Activated CD8-positive, alpha-beta memory T cell treated with anti-CD3 and anti-CD28 coated beads, Interleukin-2, amount 10 ng/mL, durations not matched to agents 7 days and 5 days (primary cell): ENCODE measurements around the gene CEACAM4. TPM values are rescaled to one million over a fixed set of nuclear protein-coding genes. Genes with fewer than 3 reads are reported as not detected.

Source experiments
- ATAC-seq: fragments of 150-1000 bp; cut with Tn5 transposase; one replicate; pipeline ENCODE4 v1.10.0; 2021; ENCODE audit warnings: moderate library complexity
- CTCF ChIA-PET: fragments of 350-600 bp; sonication (Branson Sonifier 250); formaldehyde crosslinking; loops from one replicate; lab custom pipeline; 2021; ENCODE audit warnings: antibody characterized with exemption; lab: Charles Lee
- DNase-seq: peaks from one replicate; pipeline ENCODE4 v3.0.0-alpha.2; 2020
- H3K27ac Mint-ChIP-seq: one replicate; pipeline ENCODE4 v1.8.0; 2021; ENCODE audit warnings: mild to moderate bottlenecking, mixed read lengths
- H3K27me3 Mint-ChIP-seq: one replicate; pipeline ENCODE4 v1.8.0; 2021; ENCODE audit warnings: mixed read lengths
- H3K36me3 Mint-ChIP-seq: one replicate; pipeline ENCODE4 v1.8.0; 2021; ENCODE audit warnings: mild to moderate bottlenecking, mixed read lengths
- H3K4me1 Mint-ChIP-seq: one replicate; pipeline ENCODE4 v1.8.0; 2021; ENCODE audit warnings: mixed read lengths
- H3K4me3 Mint-ChIP-seq: one replicate; pipeline ENCODE4 v1.8.0; 2021; ENCODE audit warnings: mild to moderate bottlenecking, moderate library complexity, mixed read lengths
- H3K9me3 Mint-ChIP-seq: one replicate; pipeline ENCODE4 v1.8.0; 2022; ENCODE audit warnings: low read depth, mixed read lengths
- total RNA-seq, 2 experiments: library from RNA; stranded (reverse); gene quantifications; one replicate each; pipeline ENCODE4 v1.2.3, GENCODE V29; 2021

The CEACAM4 gene
- total RNA-seq, 2 experiments from 2014 or later, result not detected

DNA sequence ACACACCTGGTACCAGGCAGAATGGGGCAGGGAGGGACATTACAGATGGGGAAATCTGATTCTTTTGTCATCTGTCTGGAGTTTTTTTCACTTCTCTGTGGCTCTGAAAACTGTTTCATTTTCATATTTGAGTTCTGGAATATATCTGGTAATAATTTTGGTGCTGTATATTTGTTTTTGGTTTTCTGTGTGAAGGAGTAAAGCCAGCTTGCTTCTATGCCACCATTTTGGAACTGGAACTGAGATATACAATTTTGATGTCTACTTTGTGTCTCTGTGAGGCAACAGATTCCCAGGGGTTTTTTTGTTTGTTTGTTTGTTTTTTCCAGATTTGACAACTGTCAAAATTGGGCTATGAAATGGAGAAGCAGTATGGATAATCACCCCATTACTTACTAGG lies 16.1 kb downstream of the CEACAM4 start:
- no peaks in the 10 kb centered on the region for H3K9me3 Mint-ChIP-seq
- no peak for DNase-seq

DNA sequence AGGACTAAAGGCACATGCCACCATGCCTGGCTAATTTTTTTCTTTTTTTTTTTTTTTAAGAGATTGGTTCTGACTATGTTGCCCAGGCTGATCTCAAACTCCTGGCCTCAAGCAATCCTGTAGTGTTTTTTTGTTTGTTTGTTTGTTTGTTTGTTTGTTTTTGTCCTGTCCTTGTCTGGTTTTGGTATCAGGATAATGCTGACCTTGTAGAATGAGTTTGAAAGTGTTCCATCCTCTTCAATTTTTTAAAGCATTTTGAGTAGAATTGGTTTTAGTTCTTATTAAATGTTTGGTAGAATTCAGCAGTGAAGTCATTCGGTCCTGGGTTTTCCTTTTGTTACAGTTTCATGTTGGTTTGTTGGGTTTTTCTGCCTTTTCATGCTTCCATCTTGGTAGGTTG lies 19.2 kb downstream of the CEACAM4 start:
- Mint-ChIP-seq H3K4me3 (no peak overlapping the region), H3K36me3 (no peaks in the 10 kb centered on the region), H3K27me3 (peaks cover 57% of the 10 kb centered on the region), H3K4me1 (no peaks in the 10 kb centered on the region), H3K9me3 (no peaks in the 10 kb centered on the region), H3K27ac (no peak overlapping the region)
- DNase-seq (no peak), ATAC-seq (no peak)
- CTCF ChIA-PET, result interaction anchor here (3.0 kb wide), 1 partner anchor 10 kb away, joined by 7 read pairs; no protein-coding TSS in a partner anchor

More for the DNA sequence above, 16.1 kb downstream of the CEACAM4 start:
- H3K27ac Mint-ChIP-seq, result no peak overlapping the region
- H3K36me3 Mint-ChIP-seq, result no peaks in the 10 kb centered on the region
- H3K4me3 Mint-ChIP-seq, result no peak overlapping the region
- no peaks in the 10 kb centered on the region for H3K4me1 Mint-ChIP-seq
- ATAC-seq, result no peak
- CTCF ChIA-PET, result no interaction called here
- peaks cover 43% of the 10 kb centered on the region for H3K27me3 Mint-ChIP-seq

DNA sequence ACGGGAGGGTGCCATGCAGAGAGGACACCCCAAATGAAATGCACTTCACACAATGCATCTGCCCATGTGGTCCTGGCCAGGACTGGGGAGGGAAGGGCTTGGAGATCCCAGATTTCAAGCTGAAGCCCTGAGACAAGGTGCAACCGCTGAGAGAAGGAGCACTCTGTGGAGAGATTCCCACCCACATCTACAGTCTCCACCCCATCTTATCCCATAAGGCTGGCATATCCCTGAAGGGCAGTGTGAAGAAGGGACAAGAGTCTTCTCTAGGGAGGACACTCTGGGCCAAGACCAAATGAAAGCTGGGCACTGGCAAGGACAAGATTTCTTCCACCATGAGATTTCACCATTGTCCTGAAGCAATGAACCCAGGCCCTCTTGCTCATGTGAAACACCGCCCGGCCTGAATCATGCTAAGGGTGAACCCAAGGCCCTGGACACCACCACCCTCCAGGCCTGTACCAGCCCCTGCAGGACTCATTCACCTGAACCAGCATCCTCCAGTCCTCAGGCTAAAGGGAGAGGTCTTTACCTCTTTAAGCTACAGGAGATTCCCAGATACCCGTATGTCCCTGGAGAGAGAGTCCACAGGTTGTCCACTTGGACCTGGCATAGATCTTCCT lies 20.5 kb downstream of the CEACAM4 start:
- no peak for ATAC-seq

DNA sequence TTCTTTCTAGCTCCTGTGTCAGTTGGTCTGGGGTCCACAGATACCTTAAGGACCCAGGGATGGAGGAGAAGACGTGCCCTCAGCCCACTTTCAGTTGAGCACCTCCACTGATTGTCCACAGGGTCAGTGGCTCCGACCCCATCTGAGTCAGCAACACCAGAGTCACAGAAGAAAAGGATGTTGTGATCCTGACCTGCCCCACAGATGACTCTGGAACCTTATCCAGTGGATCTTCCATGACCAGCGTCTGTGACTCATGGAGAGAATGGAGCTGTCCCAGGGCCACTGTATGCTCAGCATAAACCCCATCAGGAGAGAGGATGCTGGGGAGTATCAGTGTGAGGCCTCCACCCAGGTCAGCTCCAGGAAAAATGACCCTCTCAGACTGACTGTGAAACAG lies 22.0 kb downstream of the CEACAM4 start:
- ATAC-seq, result no peak
- no peak overlapping the region for H3K27ac Mint-ChIP-seq
- H3K9me3 Mint-ChIP-seq, result no peaks in the 10 kb centered on the region
- H3K4me1 Mint-ChIP-seq, result no peaks in the 10 kb centered on the region
- H3K27me3 Mint-ChIP-seq, result peaks cover 50% of the 10 kb centered on the region
- H3K4me3 Mint-ChIP-seq, result no peak overlapping the region
- H3K36me3 Mint-ChIP-seq, result no peaks in the 10 kb centered on the region
- CTCF ChIA-PET, result interaction anchor here (1.2 to 1.9 kb wide), 3 partner anchors 9 to 36 kb away, joined by 3 to 5 read pairs (median 3); no protein-coding TSS in a partner anchor
- DNase-seq, result no peak

More for the DNA sequence above, 20.5 kb downstream of the CEACAM4 start:
- DNase-seq, result peak; percentile 31
- Mint-ChIP-seq H3K27me3 (peaks cover 55% of the 10 kb centered on the region), H3K27ac (no peak overlapping the region), H3K9me3 (no peaks in the 10 kb centered on the region), H3K36me3 (no peaks in the 10 kb centered on the region), H3K4me1 (no peaks in the 10 kb centered on the region), H3K4me3 (no peak overlapping the region)
- CTCF ChIA-PET, result interaction anchor here (1.1 to 1.9 kb wide), 2 partner anchors 10 to 158 kb away, joined by 3 to 5 read pairs; no protein-coding TSS in a partner anchor

DNA sequence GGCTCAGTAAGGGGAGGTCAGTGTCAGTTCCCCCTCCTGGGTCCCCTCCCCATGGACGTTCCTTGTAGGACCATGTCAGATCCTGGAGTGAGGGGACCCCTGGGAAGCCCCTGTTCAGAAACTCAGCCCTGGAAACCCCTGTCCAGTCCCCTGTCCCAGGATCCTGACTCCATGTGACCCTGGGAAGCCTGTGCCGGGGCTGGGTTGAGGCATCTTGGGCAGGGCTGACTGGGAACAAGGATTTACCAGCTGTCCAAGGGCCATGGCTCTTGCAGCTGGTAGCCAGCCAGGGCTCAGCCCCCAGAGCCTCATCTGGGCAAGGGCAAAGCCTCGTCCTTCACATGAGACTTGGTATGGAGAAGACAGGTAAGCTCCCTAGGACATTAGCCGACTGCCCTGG lies 25.1 kb downstream of the CEACAM4 start:
- no peak for ATAC-seq
- Mint-ChIP-seq H3K36me3 (no peaks in the 10 kb centered on the region), H3K27ac (no peak overlapping the region), H3K4me3 (no peak overlapping the region), H3K9me3 (no peaks in the 10 kb centered on the region), H3K4me1 (peaks cover 5% of the 10 kb centered on the region), H3K27me3 (peaks cover 43% of the 10 kb centered on the region)
- DNase-seq, result no peak
- CTCF ChIA-PET, result interaction anchor here (0.7 kb wide), 1 partner anchor 151 kb away, joined by 3 read pairs; no protein-coding TSS in a partner anchor

DNA sequence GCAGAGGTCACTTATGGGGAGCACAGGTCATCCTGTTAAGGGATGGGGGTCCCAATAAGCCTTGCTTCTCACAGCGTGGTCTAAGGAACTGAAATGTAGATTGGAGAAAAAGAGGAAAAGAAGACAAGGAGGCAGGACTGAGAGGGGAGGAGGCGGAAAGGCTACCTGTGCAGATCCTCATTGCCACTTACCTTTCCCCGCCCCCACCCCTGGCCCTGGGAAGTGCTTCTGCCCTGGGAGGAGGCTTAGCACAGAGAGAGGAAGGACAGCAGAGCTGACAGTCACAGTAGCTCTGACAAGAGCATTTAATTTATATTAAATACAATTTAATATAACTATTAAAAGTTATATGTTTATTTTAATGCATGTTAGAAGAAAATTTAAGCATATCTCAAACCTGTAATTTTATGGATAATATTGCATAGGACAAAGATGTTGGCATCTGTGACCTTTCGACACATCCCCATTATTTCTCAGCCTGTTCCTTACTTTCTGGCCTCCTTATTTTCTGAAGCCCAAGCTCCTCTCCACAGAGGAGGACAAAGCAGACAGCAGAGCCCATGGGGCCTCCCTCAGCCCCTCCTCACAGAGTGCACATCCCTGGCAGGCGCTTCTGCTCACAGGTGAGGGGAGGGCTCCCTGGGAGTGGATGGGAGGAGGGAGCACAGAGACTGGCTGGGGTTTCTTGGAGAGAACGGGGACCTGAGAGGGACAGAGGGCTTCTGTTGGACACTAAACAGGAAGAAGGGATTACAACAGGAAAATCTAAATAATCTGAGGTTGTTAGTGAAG lies 27.5 kb downstream of the CEACAM4 start:
- Mint-ChIP-seq H3K36me3 (no peaks in the 10 kb centered on the region), H3K27me3 (peaks cover 53% of the 10 kb centered on the region), H3K4me1 (peaks cover 17% of the 10 kb centered on the region), H3K27ac (no peak overlapping the region), H3K4me3 (no peak overlapping the region), H3K9me3 (no peaks in the 10 kb centered on the region)
- ATAC-seq, result no peak
- CTCF ChIA-PET, result interaction anchor here (1.3 to 4.8 kb wide), 8 partner anchors 24 to 196 kb away, joined by 3 to 39 read pairs (median 10); partner anchors contain the start of genes CEACAM21 and DMAC2
- DNase-seq, result no peak

DNA sequence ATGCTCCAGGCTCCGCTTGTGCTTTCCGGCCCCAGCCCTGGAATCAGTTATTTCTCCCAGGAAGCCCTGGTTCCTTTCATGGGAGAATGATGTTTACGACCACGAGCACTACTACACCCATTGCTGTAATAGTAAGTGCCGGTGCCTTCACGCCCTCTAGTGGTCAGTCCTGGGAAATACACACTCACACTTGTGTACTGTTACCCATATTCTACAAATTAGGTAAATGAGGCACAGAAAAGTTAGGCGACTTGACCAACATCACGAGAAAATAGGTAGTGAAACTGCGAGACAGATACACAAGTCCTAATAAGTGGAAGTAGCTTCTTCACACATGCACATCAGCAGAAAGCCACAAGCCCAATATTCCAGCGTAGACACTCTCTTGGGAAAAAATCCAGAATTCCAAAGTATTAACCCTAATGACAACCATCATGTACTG lies 29.3 kb downstream of the CEACAM4 start:
- DNase-seq (peak; percentile 87), ATAC-seq (peak; percentile 75)
- no peaks in the 10 kb centered on the region for H3K9me3 Mint-ChIP-seq
- no peaks in the 10 kb centered on the region for H3K36me3 Mint-ChIP-seq
- no peak overlapping the region for H3K27ac Mint-ChIP-seq
- H3K4me1 Mint-ChIP-seq, result peaks cover 17% of the 10 kb centered on the region
- H3K4me3 Mint-ChIP-seq, result no peak overlapping the region
- peaks cover 48% of the 10 kb centered on the region for H3K27me3 Mint-ChIP-seq
- CTCF ChIA-PET, result interaction anchor here (0.6 to 7.0 kb wide), 24 partner anchors 9 to 225 kb away, joined by 3 to 61 read pairs (median 6); partner anchors contain the start of genes CEACAM21, DMAC2 and ERICH4

DNA sequence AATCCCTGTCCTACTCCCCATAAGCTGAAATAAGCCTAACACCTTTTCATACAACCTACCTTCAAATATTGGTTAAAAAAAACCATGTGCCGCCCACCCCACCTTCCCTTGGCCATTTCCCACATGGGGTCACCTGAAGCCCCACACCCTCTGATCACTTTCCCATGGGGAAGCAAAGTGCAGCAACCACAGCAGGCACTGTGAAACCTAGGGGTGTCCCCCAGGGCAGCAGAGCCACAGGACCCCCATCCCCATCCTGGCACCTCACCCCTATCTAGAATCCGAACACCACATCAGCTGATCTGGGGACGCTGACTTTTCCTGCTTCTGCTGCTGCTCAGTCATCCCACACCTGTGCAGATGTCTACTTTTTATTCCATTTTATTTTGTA lies 31.0 kb downstream of the CEACAM4 start:
- Mint-ChIP-seq H3K27ac (no peak overlapping the region), H3K9me3 (no peaks in the 10 kb centered on the region), H3K4me1 (peaks cover 17% of the 10 kb centered on the region), H3K4me3 (no peak overlapping the region), H3K36me3 (no peaks in the 10 kb centered on the region), H3K27me3 (peaks cover 55% of the 10 kb centered on the region)
- DNase-seq (no peak), ATAC-seq (no peak)
- CTCF ChIA-PET, result interaction anchor here (0.8 to 7.0 kb wide), 15 partner anchors 10 to 156 kb away, joined by 3 to 61 read pairs (median 9); partner anchors contain the start of genes CEACAM21, DMAC2 and ERICH4

DNA sequence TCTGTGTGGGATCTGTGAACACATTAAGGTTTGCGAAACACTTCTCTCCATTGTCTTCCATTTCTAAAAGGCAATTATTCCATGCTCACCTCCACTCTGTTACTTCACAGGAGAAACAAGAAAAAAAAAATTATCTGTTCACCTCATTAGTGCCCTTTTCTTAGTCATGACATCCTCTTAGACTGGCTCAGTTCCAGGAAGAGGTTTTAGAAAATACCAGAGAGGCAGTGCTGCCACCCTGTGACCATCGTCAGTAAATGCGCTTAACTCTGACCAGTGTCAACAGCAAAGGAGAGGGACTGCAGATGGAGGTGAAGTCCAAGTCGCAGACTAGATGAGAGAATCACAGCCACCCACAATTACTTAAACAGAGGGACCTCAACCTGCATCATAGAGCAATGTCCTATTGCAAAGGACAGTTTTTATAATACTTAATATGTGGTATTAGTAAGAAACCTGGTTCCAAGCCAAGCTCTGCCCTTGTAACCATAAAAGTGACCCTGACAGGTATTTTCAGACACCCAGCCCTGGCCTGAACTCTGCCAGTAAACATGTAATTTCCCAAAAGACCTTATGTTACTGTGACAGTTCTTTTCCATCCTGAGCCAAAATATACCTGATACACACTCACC lies 31.5 kb downstream of the CEACAM4 start:
- Mint-ChIP-seq H3K4me3 (no peak overlapping the region), H3K4me1 (peaks cover 17% of the 10 kb centered on the region), H3K9me3 (no peaks in the 10 kb centered on the region), H3K36me3 (no peaks in the 10 kb centered on the region), H3K27ac (no peak overlapping the region), H3K27me3 (peaks cover 54% of the 10 kb centered on the region)
- CTCF ChIA-PET, result interaction anchor here (0.8 to 7.0 kb wide), 15 partner anchors 10 to 153 kb away, joined by 3 to 61 read pairs (median 8); partner anchors contain the start of genes CEACAM21 and ERICH4
- peak; percentile 86 for DNase-seq
- peak; percentile 96 for ATAC-seq

DNA sequence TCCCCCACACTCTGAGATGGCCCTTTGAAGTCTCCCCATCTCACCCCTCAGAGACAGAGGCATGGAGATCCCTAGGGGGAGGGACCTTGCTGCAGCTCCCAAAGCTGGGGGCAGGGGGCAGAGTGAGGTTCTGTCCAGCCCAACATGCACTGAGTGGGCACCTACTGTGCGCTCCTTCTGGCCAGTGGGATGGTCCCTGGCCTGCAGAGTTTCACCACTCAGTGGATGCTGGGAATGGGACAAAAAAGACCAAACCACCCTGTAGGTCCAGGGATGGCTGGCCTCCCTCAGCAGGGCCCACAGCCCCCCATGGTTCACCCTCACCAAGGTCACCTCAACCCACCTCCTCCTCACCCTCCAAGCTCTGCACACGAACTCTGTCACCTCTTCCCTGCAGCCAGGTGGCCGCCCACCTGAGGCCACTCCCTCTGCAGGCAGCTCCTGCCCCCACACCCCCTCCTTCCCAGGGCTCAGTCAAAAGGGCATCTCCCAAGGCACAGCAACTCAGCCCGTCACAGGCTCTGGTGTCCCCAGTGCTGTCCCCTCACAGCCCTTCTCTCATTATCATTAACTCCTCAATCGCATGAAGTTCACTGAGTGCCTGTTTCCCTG lies 34.8 kb downstream of the CEACAM4 start:
- Mint-ChIP-seq H3K4me1 (peaks cover 13% of the 10 kb centered on the region), H3K36me3 (no peaks in the 10 kb centered on the region), H3K27me3 (peaks cover 34% of the 10 kb centered on the region), H3K4me3 (no peak overlapping the region), H3K27ac (no peak overlapping the region), H3K9me3 (no peaks in the 10 kb centered on the region)
- DNase-seq (peak; percentile 37), ATAC-seq (no peak)
- CTCF ChIA-PET, result interaction anchor here (0.5 to 7.0 kb wide), 4 partner anchors 11 to 143 kb away, joined by 3 to 61 read pairs (median 30); no protein-coding TSS in a partner anchor

DNA sequence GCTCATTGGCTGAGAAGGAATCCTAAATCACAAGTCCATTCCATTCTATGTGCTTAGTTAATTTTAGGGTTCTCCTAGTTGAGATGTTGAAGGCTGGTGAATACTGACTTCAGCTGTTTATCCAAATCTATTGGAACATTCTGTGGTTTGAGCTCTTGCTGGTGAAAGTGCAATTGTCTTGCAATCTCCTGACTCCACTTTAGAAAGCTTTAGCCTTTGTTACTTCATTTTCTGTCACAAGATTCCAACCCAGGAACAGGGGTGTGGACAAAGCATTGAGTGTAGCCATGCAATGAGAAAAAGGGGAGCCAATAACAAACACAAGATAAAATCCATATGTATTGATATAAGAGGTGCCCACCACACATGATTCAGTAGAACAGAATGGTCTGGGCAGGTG lies 35.9 kb downstream of the CEACAM4 start:
- H3K9me3 Mint-ChIP-seq, result no peaks in the 10 kb centered on the region
- H3K36me3 Mint-ChIP-seq, result no peaks in the 10 kb centered on the region
- CTCF ChIA-PET, result interaction anchor here (0.9 to 1.4 kb wide), 3 partner anchors 20 to 141 kb away, joined by 3 to 7 read pairs (median 3); no protein-coding TSS in a partner anchor
- ATAC-seq, result no peak
- peaks cover 25% of the 10 kb centered on the region for H3K27me3 Mint-ChIP-seq
- no peak overlapping the region for H3K4me3 Mint-ChIP-seq
- no peak overlapping the region for H3K27ac Mint-ChIP-seq
- H3K4me1 Mint-ChIP-seq, result peaks cover 11% of the 10 kb centered on the region
- no peak for DNase-seq

DNA sequence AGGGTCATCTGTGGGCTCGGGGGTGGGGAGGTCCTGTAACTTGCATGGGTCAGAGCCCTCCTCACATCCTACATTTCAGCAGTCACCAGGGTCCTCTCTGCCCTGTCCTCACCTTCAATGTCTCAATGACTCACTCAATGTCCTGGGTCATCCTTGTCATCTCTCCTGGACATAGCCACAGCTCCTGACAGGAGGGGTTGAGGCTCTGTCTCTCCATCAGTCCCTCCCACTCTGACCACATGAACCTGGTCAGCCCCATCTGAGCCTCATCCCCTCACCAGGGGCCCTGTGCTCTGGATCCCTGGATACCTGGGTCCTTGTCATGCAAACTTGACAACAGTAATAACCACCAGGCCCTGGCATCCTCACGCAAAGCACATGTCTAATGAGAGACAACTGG lies 37.5 kb downstream of the CEACAM4 start:
- Mint-ChIP-seq H3K4me1 (peaks cover under 1% of the 10 kb centered on the region), H3K36me3 (no peaks in the 10 kb centered on the region), H3K27ac (no peak overlapping the region), H3K9me3 (no peaks in the 10 kb centered on the region), H3K4me3 (no peak overlapping the region), H3K27me3 (peaks cover 17% of the 10 kb centered on the region)
- ATAC-seq (no peak), DNase-seq (peak; percentile 27)
- CTCF ChIA-PET, result interaction anchor here (1.2 kb wide), 1 partner anchor 8 kb away, joined by 4 read pairs; no protein-coding TSS in a partner anchor
